ENCODE measurements around the gene SLC2A6.

GRCh38 chr9:133517711-133518110 is 38.8 kb upstream of the SLC2A6 start:
- TF ChIP-seq CTCF (IDR thresholded peaks at IDR 0.05): no peak
- no peak for TF ChIP-seq ZFX (IDR thresholded peaks at IDR 0.05; ENCODE audit: borderline replicate concordance)
